ENCODE results near the gene VAV2. TPM values are rescaled to one million over a fixed set of nuclear protein-coding genes. Genes with fewer than 3 reads are reported as not detected.
"Not testable (repeated sequence)": the region's sequence is repeated elsewhere in the genome, so short reads cannot be mapped to it uniquely, and the experiment has no call there.

The VAV2 gene
- total RNA-seq, 4 donors from 2014 or later, result 4.7 to 42.2 (median 15.8) TPM

- H3K4me1 ChIP-seq, result no peaks in the 10 kb centered on the region
- TF ChIP-seq CTCF (IDR thresholded peaks at IDR 0.05), result no peak
- TF ChIP-seq POLR2A (IDR thresholded peaks at IDR 0.05), result no peak
- H3K4me3 ChIP-seq, result no peak overlapping the region
- H3K9me3 ChIP-seq, result peaks cover 0 to 11% of the 10 kb centered on the region in 2 donors
- no peaks in the 10 kb centered on the region for H3K36me3 ChIP-seq
- no peak for DNase-seq
- intact Hi-C loops (cut with DNase I; ENCODE audit: low total_unique reads), result no loop called here
- H3K27me3 ChIP-seq, result no peaks in the 10 kb centered on the region
- H3K27ac ChIP-seq, result no peak overlapping the region
Observed at GRCh38 chr9:133768371-133768858, 223.7 kb downstream of the VAV2 start.

GRCh38 chr9:133767625-133768024 lies 224.5 kb downstream of the VAV2 start:
- Histone ChIP-seq H3K9me3 (peaks cover 0 to 11% of the 10 kb centered on the region in 2 donors), H3K4me1 (no peaks in the 10 kb centered on the region), H3K4me3 (no peak overlapping the region), H3K36me3 (no peaks in the 10 kb centered on the region), H3K27ac (no peak overlapping the region), H3K27me3 (no peaks in the 10 kb centered on the region)
- TF ChIP-seq POLR2A (IDR thresholded peaks at IDR 0.05) (no peak), CTCF (IDR thresholded peaks at IDR 0.05) (no peak)
- intact Hi-C loops (cut with DNase I; ENCODE audit: low total_unique reads), result no loop called here
- DNase-seq, result no peak

- Histone ChIP-seq H3K36me3 (no peaks in the 10 kb centered on the region), H3K9me3 (peaks cover 0 to 11% of the 10 kb centered on the region in 2 donors), H3K4me3 (no peak overlapping the region), H3K27ac (no peak overlapping the region), H3K27me3 (no peaks in the 10 kb centered on the region), H3K4me1 (no peaks in the 10 kb centered on the region)
- intact Hi-C loops (cut with DNase I; ENCODE audit: low total_unique reads), result no loop called here
- DNase-seq, result no peak
- TF ChIP-seq CTCF (IDR thresholded peaks at IDR 0.05) (no peak), POLR2A (IDR thresholded peaks at IDR 0.05) (no peak)
Observed at GRCh38 chr9:133767008-133767407, 225.1 kb downstream of the VAV2 start.

GRCh38 chr9:133766234-133766633 lies 225.9 kb downstream of the VAV2 start:
- H3K4me3 ChIP-seq; intact Hi-C loops (cut with DNase I; ENCODE audit: low total_unique reads); H3K36me3 ChIP-seq; H3K27ac ChIP-seq; H3K27me3 ChIP-seq; H3K4me1 ChIP-seq; DNase-seq: not testable (repeated sequence)
- H3K9me3 ChIP-seq, result peaks cover 0 to 11% of the 10 kb centered on the region in 2 donors

- peak in 1 of 2 donors; percentile 10 for DNase-seq
Observed at GRCh38 chr9:133763272-133764183, 228.6 kb downstream of the VAV2 start.

More at GRCh38 chr9:133763272-133764183, 228.6 kb downstream of the VAV2 start:
- no peak for TF ChIP-seq CTCF (IDR thresholded peaks at IDR 0.05)
- TF ChIP-seq POLR2A (IDR thresholded peaks at IDR 0.05), result no peak
- Histone ChIP-seq H3K9me3 (peaks cover 0 to 11% of the 10 kb centered on the region in 2 donors), H3K36me3 (no peaks in the 10 kb centered on the region), H3K27ac (no peak overlapping the region), H3K4me3 (no peak overlapping the region), H3K27me3 (no peaks in the 10 kb centered on the region), H3K4me1 (no peaks in the 10 kb centered on the region)
- intact Hi-C loops (cut with DNase I; ENCODE audit: low total_unique reads), result no loop called here

All from uterus (tissue), 4 donors.